Amygdala (tissue), 56 donors: ENCODE results near the gene TEX13C.
"Not testable (repeated sequence)": the region's sequence is repeated elsewhere in the genome, so short reads cannot be mapped to it uniquely, and the experiment has no call there.

ENCODE experiments used
- DNase-seq, 56 donors: peaks; one replicate each; lab custom pipeline; 2025; lab: John Stamatoyannopoulos, UW

TEX13C gene

GRCh38 chrX:125319646-125320521 is at the start of gene TEX13C:
TEX13C (plus strand) TSS chrX:125319871; CDS start chrX:125320120, 249 bp downstream.
- no peak for DNase-seq

GRCh38 chrX:125287282-125287681 is 32.4 kb upstream of the TEX13C start:
- no peak for DNase-seq

GRCh38 chrX:125288343-125288742 is 31.3 kb upstream of the TEX13C start:
- no peak for DNase-seq

GRCh38 chrX:125289209-125289608 is 30.5 kb upstream of the TEX13C start:
- no peak for DNase-seq

GRCh38 chrX:125289920-125290319 is 29.8 kb upstream of the TEX13C start:
- no peak for DNase-seq

GRCh38 chrX:125291124-125291523 is 28.5 kb upstream of the TEX13C start:
- no peak for DNase-seq

GRCh38 chrX:125293850-125294780 is 25.6 kb upstream of the TEX13C start:
- no peak for DNase-seq

- no peak for DNase-seq
Measured at GRCh38 chrX:125295337-125295736, 24.3 kb upstream of the TEX13C start.

GRCh38 chrX:125298871-125299270 is 20.8 kb upstream of the TEX13C start:
- DNase-seq = no peak

- no peak for DNase-seq
Measured at GRCh38 chrX:125306335-125306866, 13.3 kb upstream of the TEX13C start.

- DNase-seq = no peak
Measured at GRCh38 chrX:125308653-125309052, 11.0 kb upstream of the TEX13C start.

GRCh38 chrX:125319166-125319565 is 505 bp upstream of the TEX13C start:
- DNase-seq = not testable (repeated sequence)

- no peak for DNase-seq
Measured at GRCh38 chrX:125322431-125322830, 2.8 kb downstream of the TEX13C start.

- DNase-seq = no peak
Measured at GRCh38 chrX:125326599-125326998, 6.9 kb downstream of the TEX13C start.

GRCh38 chrX:125327891-125328290 is 8.2 kb downstream of the TEX13C start:
- DNase-seq = no peak

- no peak for DNase-seq
Measured at GRCh38 chrX:125333583-125333982, 13.9 kb downstream of the TEX13C start.

- DNase-seq = no peak
Measured at GRCh38 chrX:125340490-125340889, 20.8 kb downstream of the TEX13C start.

- no peak for DNase-seq
Measured at GRCh38 chrX:125374169-125374568, 54.5 kb downstream of the TEX13C start.
